Loucy (cell line): ENCODE results near the gene GLG1.

Experiments
- H2AFZ ChIP-seq: fragments of 200-600 bp; sonication (generic); 2 replicates; pipeline ENCODE4 v1.6.0; 2016; ENCODE audit warnings: antibody characterized with exemption, mild to moderate bottlenecking, low read length, moderate library complexity
- H3F3A ChIP-seq: fragments of 200-600 bp; 2 replicates; pipeline ENCODE4 v1.6.0; 2016; ENCODE audit warnings: antibody characterized with exemption, low read depth, mild to moderate bottlenecking
- H3K27me3 ChIP-seq: fragments of 200-600 bp; sonication (generic); 2 replicates; pipeline ENCODE4 v1.6.1; 2014; ENCODE audit warnings: low read length, mild to moderate bottlenecking; ENCODE audit not compliant: insufficient read depth, poor library complexity, severe bottlenecking
- H3K36me3 ChIP-seq: fragments of 200-600 bp; sonication (generic); 2 replicates; pipeline ENCODE4 v1.6.1; 2016; ENCODE audit warnings: low read length; ENCODE audit not compliant: insufficient read depth
- H3K4me1 ChIP-seq: fragments of 200-600 bp; sonication (generic); 2 replicates; pipeline ENCODE4 v1.5.1; 2014; ENCODE audit warnings: low read length, mild to moderate bottlenecking; ENCODE audit not compliant: insufficient read depth, poor library complexity, severe bottlenecking
- H3K4me2 ChIP-seq: fragments of 200-600 bp; sonication (generic); 2 replicates; pipeline ENCODE4 v1.6.0; 2014; ENCODE audit warnings: antibody characterized with exemption, low read length, low read depth, mild to moderate bottlenecking; ENCODE audit not compliant: poor library complexity, severe bottlenecking
- H3K4me3 ChIP-seq: fragments of 200-600 bp; sonication (generic); 2 replicates; pipeline ENCODE4 v1.5.1; 2014; ENCODE audit warnings: low read length, mild to moderate bottlenecking, mixed read lengths; ENCODE audit not compliant: poor library complexity, severe bottlenecking
- H3K79me2 ChIP-seq: fragments of 200-600 bp; sonication (generic); 2 replicates; pipeline ENCODE4 v1.6.1; 2014; ENCODE audit warnings: low read length; ENCODE audit not compliant: insufficient read depth
- H3K9ac ChIP-seq: fragments of 200-600 bp; sonication (generic); 2 replicates; pipeline ENCODE4 v1.6.0; 2014; ENCODE audit warnings: mild to moderate bottlenecking, low read depth, low read length, moderate library complexity; ENCODE audit not compliant: poor library complexity, severe bottlenecking
- H3K9me2 ChIP-seq: fragments of 200-600 bp; sonication (generic); replicated peaks from 2 replicates; pipeline ENCODE4 v1.6.1; 2016; ENCODE audit warnings: low read depth, low read length, mixed read lengths
- H3K9me3 ChIP-seq: fragments of 200-600 bp; sonication (generic); 2 replicates; pipeline ENCODE4 v1.6.1; 2014; ENCODE audit warnings: mild to moderate bottlenecking, antibody characterized with exemption, low read length, low read depth; ENCODE audit not compliant: insufficient read depth
- H4K20me1 ChIP-seq: fragments of 200-600 bp; sonication (generic); 2 replicates; pipeline ENCODE4 v1.6.0; 2014; ENCODE audit warnings: antibody characterized with exemption, low read length, mild to moderate bottlenecking; ENCODE audit not compliant: insufficient read depth, poor library complexity, severe bottlenecking
- EZH2phosphoT487 ChIP-seq: fragments of 200-600 bp; IDR thresholded peaks from 2 replicates; pipeline ENCODE4 v1.6.1; 2018; ENCODE audit warnings: antibody characterized with exemption, mild to moderate bottlenecking, moderate library complexity, borderline replicate concordance
- TF ChIP-seq, protein P1 (sequence below): fragments of 200-600 bp; sonication (generic); conservative IDR thresholded peaks from 2 replicates; pipeline ENCODE4 v1.5.1; 2014; ENCODE audit warnings: mild to moderate bottlenecking, antibody characterized with exemption, low read length

The GLG1 gene

DNA sequence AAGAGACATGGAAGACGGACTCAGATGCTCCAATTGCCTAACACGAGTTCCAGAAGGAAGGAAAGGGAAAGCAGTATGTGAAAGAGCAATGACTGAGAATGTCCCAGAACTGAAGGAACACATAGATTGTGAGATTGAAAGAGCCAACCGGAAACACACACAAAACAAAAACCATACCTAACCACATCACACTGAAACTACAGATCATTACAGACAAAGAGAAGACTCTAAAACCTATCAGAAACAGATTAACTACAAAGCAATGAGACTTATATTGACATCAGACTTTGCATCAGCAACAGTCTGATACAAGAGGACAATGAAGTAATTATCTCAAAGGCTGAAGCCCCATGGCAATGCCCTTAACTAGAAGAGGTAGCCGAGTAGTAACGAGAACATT, 140.0 kb downstream of the GLG1 start:
- Histone ChIP-seq H3K9me2 (no peaks in the 10 kb centered on the region), H4K20me1 (no peaks in the 10 kb centered on the region), H3K4me1 (no peaks in the 10 kb centered on the region), H3K36me3 (peaks cover 90% of the 10 kb centered on the region), H3K4me3 (no peak overlapping the region), H3F3A (no peaks in the 10 kb centered on the region), H2AFZ (no peak overlapping the region), H3K27me3 (no peaks in the 10 kb centered on the region), H3K9me3 (no peaks in the 10 kb centered on the region), H3K79me2 (no peaks in the 10 kb centered on the region), H3K9ac (no peak overlapping the region), H3K4me2 (no peak overlapping the region)
- TF ChIP-seq, protein P1, sequence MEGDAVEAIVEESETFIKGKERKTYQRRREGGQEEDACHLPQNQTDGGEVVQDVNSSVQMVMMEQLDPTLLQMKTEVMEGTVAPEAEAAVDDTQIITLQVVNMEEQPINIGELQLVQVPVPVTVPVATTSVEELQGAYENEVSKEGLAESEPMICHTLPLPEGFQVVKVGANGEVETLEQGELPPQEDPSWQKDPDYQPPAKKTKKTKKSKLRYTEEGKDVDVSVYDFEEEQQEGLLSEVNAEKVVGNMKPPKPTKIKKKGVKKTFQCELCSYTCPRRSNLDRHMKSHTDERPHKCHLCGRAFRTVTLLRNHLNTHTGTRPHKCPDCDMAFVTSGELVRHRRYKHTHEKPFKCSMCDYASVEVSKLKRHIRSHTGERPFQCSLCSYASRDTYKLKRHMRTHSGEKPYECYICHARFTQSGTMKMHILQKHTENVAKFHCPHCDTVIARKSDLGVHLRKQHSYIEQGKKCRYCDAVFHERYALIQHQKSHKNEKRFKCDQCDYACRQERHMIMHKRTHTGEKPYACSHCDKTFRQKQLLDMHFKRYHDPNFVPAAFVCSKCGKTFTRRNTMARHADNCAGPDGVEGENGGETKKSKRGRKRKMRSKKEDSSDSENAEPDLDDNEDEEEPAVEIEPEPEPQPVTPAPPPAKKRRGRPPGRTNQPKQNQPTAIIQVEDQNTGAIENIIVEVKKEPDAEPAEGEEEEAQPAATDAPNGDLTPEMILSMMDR = no peak
- TF ChIP-seq EZH2phosphoT487 = no peak

DNA sequence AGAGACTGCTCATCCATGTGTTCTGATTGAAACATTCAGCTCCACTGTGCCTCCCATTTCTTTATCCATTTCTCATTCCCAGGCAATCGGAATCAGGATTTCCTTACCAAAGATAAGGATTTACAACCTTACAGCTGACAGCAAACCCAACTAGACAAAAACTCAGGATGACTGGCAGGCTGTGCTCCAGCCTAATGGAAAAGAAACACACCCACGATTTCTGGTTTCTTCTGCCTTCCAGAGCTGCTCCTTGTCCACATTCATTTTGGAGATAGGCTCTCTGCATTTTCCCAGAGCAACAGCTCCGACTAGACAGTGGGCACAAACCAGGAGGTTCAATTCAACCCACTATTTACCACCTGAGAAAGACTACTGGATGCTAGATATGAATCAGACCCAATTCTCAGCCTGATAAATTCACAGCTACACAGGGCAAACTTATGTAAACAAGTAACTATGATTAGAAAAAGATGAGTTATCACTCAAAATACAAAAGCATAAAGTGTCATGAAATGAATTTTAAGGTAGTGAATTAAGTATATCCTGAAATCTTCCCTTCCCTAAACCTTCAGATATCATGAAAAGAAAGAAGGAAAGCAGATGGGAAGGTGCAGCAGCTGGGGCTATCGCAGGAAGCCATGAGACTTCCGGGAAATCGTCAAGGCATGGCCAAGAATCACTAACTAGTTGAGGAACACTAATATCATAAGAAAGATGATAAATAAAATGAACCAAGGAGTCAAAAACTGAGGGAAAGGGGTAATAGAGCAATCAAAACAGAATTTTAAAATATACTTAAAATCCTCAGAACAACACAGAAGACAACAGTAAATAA, 140.8 kb downstream of the GLG1 start:
- TF ChIP-seq, protein P1 = no peak
- no peak for TF ChIP-seq EZH2phosphoT487
- Histone ChIP-seq H4K20me1 (no peaks in the 10 kb centered on the region), H3K9me2 (no peaks in the 10 kb centered on the region), H3K36me3 (peaks cover 85% of the 10 kb centered on the region), H3F3A (no peaks in the 10 kb centered on the region), H3K27me3 (no peaks in the 10 kb centered on the region), H3K79me2 (no peaks in the 10 kb centered on the region), H3K4me3 (no peak overlapping the region), H3K9ac (no peak overlapping the region), H3K4me1 (no peaks in the 10 kb centered on the region), H3K4me2 (no peak overlapping the region), H3K9me3 (no peaks in the 10 kb centered on the region), H2AFZ (no peak overlapping the region)

GRCh38 chr16:74465281-74465680, 141.6 kb downstream of the GLG1 start:
- no peak overlapping the region for H3K4me2 ChIP-seq
- H3K4me1 ChIP-seq = no peaks in the 10 kb centered on the region
- TF ChIP-seq EZH2phosphoT487 = no peak
- TF ChIP-seq, protein P1 = no peak
- no peaks in the 10 kb centered on the region for H3K79me2 ChIP-seq
- no peak overlapping the region for H3K9ac ChIP-seq
- H3K4me3 ChIP-seq = no peak overlapping the region
- H4K20me1 ChIP-seq = no peaks in the 10 kb centered on the region
- peaks cover 81% of the 10 kb centered on the region for H3K36me3 ChIP-seq
- H3K9me3 ChIP-seq = no peaks in the 10 kb centered on the region
- no peaks in the 10 kb centered on the region for H3K9me2 ChIP-seq
- no peaks in the 10 kb centered on the region for H3K27me3 ChIP-seq
- H2AFZ ChIP-seq = no peak overlapping the region
- no peaks in the 10 kb centered on the region for H3F3A ChIP-seq
